GM21526 (cell line): Measurements from ENCODE around the gene IL17REL.

ENCODE experiments used
- ATAC-seq: cut with Tn5 transposase; IDR thresholded peaks from one replicate; pipeline ENCODE4 v1.9.1; 2021; ENCODE audit warnings: moderate library complexity; ENCODE audit not compliant: unreplicated experiment, low FRiP score

Gene IL17REL

DNA sequence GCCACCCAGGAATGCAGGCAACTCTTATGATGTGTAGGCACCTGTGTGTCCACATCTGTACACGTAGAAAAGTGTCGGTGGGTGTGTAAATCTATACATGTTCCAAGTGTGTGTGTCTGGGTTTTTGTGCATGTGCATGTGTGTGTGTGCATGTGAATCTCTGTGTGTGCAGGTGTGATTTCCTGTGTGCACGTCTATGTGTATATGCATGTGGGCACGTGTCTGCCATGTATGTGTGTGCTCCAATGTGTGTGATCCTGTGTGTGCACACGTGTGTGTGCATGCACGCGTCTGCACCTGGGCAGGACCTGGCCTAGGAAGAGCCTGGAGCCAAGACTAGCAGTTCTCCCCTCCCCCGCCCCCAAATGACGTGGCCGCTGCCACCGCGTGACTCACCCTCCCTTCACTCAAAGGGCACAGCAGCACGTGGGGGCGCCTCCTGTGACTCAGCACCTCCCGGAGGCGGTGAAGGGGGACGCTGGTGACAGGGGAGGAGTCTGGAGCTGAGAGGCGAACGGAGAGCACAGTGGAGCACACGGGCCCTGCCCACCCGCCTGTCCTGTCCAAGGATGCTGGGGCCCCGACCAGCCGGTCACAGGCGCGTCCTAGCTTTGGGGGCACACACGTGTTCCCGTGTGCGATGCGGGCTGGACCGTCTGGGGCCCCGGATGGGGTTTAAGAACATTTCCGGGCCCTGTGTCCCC is 41.9 kb downstream of the IL17REL start:
- ATAC-seq, result peak; percentile 47

DNA sequence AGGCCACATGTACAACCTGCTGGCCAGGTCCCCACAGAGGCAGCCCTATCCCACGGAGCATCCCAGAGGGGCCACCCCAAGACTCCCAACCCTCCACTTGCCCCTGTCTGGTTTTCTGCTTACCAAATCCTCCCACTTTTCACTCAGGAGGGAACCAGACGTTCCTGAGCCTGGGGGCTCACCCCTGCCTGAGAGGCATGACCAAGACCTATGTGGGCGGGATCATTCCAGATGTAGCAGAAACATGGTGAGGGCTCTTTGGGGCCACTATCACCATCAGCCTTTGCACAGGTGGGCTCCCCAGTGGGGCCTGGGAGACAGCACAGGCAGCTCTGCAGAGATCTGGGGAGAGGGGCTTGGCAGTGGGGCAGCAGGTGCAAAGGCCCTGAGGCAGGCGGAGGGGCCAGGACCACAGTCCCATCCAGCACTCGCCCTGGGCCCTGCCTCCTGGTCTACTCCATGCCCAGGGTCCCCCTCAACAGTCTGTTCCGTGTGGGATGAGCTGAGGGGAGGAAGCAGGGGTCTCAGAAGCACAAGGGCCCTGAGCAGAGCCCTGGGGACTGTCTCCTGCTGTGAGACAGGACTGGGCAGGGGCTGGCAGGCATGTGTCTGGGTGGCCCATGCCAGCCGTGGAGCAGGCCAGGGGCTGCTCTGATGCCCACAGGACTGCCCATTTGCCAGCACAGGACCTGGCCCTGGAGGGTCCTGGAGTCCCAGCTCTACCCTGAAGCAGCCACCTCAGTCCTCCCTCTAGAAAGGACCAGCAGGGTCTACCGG is 42.6 kb downstream of the IL17REL start:
- peak; percentile 12 for ATAC-seq

GRCh38 chr22:49968831-49969661 is 43.5 kb downstream of the IL17REL start:
- no peak for ATAC-seq

DNA sequence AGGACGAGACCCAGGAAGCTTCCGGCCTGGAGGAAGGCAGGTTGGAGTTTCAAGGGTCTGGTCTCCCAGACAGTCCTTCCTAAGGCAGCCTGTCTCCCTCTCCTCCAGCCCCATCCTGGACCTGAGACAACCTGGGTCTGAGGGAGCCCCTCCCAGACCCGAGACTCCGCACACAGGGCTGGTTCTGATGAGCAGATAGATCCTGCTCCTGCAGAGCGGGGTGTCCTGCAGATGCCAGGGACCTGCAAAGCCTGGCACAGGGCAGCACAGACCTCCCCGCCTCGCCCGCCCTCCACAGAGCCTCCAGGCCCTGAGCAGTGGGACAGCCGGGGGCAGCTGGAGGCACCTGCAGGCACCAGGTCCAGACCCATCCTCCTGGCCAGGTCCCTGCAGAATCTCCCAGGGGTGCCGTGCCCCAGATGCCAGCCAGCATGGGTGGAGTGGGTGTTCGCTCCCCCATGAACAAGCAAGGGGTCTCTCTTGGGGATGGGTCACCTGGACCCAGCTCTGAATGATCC is 44.2 kb downstream of the IL17REL start:
- no peak for ATAC-seq

- no peak for ATAC-seq
Observed at GRCh38 chr22:49967706-49968208, 44.8 kb downstream of the IL17REL start.

- ATAC-seq, result no peak
Observed at GRCh38 chr22:49966774-49967705, 45.5 kb downstream of the IL17REL start.

- no peak for ATAC-seq
Observed at GRCh38 chr22:49966041-49966773, 46.4 kb downstream of the IL17REL start.

- no peak for ATAC-seq
Observed at GRCh38 chr22:49965091-49966040, 47.2 kb downstream of the IL17REL start.

DNA sequence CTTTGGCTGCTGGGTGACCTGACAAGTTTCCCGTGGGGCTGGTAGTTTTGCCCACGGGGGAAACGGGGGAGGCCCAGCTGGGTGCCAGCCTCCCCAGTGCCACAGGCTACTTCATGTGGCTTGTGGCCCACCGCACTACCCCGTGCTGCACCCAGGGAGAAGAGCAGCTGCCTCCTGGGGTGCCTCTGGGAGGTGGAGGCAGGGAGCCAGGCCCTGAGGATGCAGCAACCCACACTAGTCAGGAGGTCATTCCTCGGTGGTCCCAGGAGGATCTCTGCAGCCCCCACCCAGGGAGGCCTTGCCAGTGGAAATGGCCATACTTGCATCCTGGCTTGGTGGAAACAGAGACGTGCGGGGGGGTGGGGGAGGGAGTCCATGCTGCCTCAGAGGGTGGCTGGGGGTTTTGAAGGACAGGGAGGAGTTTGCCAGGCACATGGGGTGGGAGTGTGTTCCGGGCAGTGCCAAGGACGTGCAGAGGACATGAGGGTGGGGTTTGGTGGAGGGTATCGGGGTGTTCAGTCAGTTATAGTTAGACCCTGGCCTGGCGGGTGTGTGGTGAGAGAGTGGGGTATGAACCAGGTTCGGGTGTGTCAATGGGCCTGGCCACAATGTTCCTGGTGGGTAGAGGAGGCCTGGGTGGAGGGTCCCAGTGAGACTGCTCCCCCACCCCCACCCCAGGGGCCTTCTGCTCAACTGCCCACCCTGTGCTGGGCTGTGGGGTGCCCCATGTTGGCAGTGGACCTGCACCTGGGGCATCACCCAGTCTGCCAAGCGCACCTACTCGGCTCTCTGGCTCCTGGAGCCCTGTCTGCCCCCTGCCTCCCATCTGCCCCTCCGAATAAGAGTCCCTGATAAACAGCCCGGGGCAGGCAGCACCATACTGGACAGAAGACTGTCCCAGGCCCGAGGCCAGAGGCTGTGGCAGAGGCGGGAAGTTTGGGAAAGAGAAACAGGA is 48.2 kb downstream of the IL17REL start:
- ATAC-seq, result no peak

- ATAC-seq, result no peak
Observed at GRCh38 chr22:49963647-49964026, 48.9 kb downstream of the IL17REL start.

DNA sequence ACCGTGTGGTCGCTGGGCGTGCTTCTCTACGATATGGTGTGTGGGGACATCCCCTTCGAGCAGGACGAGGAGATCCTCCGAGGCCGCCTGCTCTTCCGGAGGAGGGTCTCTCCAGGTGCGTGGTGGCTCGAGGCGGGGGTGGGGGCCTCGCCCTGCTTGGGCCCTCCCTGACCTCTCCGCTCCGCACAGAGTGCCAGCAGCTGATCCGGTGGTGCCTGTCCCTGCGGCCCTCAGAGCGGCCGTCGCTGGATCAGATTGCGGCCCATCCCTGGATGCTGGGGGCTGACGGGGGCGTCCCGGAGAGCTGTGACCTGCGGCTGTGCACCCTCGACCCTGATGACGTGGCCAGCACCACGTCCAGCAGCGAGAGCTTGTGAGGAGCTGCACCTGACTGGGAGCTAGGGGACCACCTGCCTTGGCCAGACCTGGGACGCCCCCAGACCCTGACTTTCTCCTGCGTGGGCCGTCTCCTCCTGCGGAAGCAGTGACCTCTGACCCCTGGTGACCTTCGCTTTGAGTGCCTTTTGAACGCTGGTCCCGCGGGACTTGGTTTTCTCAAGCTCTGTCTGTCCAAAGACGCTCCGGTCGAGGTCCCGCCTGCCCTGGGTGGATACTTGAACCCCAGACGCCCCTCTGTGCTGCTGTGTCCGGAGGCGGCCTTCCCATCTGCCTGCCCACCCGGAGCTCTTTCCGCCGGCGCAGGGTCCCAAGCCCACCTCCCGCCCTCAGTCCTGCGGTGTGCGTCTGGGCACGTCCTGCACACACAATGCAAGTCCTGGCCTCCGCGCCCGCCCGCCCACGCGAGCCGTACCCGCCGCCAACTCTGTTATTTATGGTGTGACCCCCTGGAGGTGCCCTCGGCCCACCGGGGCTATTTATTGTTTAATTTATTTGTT is 49.6 kb downstream of the IL17REL start:
- no peak for ATAC-seq

GRCh38 chr22:49962012-49962750 is 50.4 kb downstream of the IL17REL start:
- no peak for ATAC-seq

DNA sequence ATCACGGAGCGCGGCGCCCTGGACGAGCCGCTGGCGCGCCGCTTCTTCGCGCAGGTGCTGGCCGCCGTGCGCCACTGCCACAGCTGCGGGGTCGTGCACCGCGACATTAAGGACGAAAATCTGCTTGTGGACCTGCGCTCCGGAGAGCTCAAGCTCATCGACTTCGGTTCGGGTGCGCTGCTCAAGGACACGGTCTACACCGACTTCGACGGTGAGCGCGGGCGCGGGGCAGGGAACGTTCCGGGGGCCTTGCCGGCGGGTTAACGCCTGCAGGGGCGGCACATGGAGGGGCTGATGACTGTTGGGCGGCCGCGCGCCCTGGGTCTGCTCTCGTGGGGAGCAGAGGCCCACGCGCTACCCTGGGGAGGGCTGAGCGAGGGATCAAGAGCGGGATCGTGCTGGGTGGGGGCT is 51.0 kb downstream of the IL17REL start:
- no peak for ATAC-seq

- ATAC-seq, result no peak
Observed at GRCh38 chr22:49961005-49961600, 51.5 kb downstream of the IL17REL start.
